DOHH2 (cell line): ENCODE data around the gene OSBPL2.

Experiments
- H3F3A ChIP-seq: fragments of 200-600 bp; sonication (generic), shearing (Covaris generic); 2 replicates; pipeline ENCODE4 v1.6.0; 2016; ENCODE audit warnings: antibody characterized with exemption, mild to moderate bottlenecking; ENCODE audit not compliant: control insufficient read depth, insufficient read depth
- H3K27ac ChIP-seq: fragments of 200-600 bp; sonication (generic); 2 replicates; pipeline ENCODE4 v1.5.1; 2014; ENCODE audit warnings: low read depth, mild to moderate bottlenecking, low read length, moderate library complexity
- H3K27me3 ChIP-seq: fragments of 200-600 bp; sonication (generic); 2 replicates; pipeline ENCODE4 v1.6.1; 2014; ENCODE audit warnings: mild to moderate bottlenecking, low read length, mixed read lengths; ENCODE audit not compliant: control insufficient read depth
- H3K36me3 ChIP-seq: fragments of 200-600 bp; sonication (generic); 2 replicates; pipeline ENCODE4 v1.6.1; 2014; ENCODE audit warnings: mild to moderate bottlenecking, low read length, moderate library complexity, mixed read lengths; ENCODE audit not compliant: control insufficient read depth
- H3K4me1 ChIP-seq: fragments of 200-600 bp; sonication (generic); 2 replicates; pipeline ENCODE4 v1.6.1; 2014; ENCODE audit warnings: mild to moderate bottlenecking, low read length, mixed read lengths; ENCODE audit not compliant: control insufficient read depth
- H3K4me2 ChIP-seq: fragments of 200-600 bp; sonication (generic); 2 replicates; pipeline ENCODE4 v1.6.0; 2014; ENCODE audit warnings: mild to moderate bottlenecking, low read length, moderate library complexity
- H3K4me3 ChIP-seq: fragments of 200-600 bp; sonication (generic); 2 replicates; pipeline ENCODE4 v1.5.1; 2014; ENCODE audit warnings: mild to moderate bottlenecking, low read length, mixed read lengths
- H3K79me2 ChIP-seq: fragments of 200-600 bp; sonication (generic); 2 replicates; pipeline ENCODE4 v1.6.1; 2014; ENCODE audit warnings: mild to moderate bottlenecking, low read length, mixed read lengths; ENCODE audit not compliant: control insufficient read depth
- H3K9me2 ChIP-seq: fragments of 200-600 bp; sonication (generic); replicated peaks from 2 replicates; pipeline ENCODE4 v1.6.1; 2014; ENCODE audit warnings: mild to moderate bottlenecking, low read length, mixed read lengths; ENCODE audit not compliant: control insufficient read depth
- H3K9me3 ChIP-seq: fragments of 200-600 bp; sonication (generic); 2 replicates; pipeline ENCODE4 v1.6.1; 2014; ENCODE audit warnings: antibody characterized with exemption, low read length, mixed read lengths; ENCODE audit not compliant: control insufficient read depth, insufficient read depth
- H4K20me1 ChIP-seq: fragments of 200-600 bp; sonication (generic); 2 replicates; pipeline ENCODE4 v1.6.0; 2014; ENCODE audit warnings: low read depth, mild to moderate bottlenecking, antibody characterized with exemption, low read length, moderate library complexity; ENCODE audit not compliant: control insufficient read depth, insufficient read depth
- CTCF ChIP-seq: fragments of 200-600 bp; sonication (generic); IDR thresholded peaks from one replicate; pipeline ENCODE4 v1.5.1; 2014; ENCODE audit warnings: antibody characterized with exemption, mild to moderate bottlenecking, low read depth, low read length; ENCODE audit not compliant: poor library complexity, severe bottlenecking
- EZH2phosphoT487 ChIP-seq: fragments of 200-600 bp; sonication (generic); IDR thresholded peaks from 2 replicates; pipeline ENCODE4 v1.6.1; 2017; ENCODE audit warnings: borderline replicate concordance, mild to moderate bottlenecking, antibody characterized with exemption, low read length, moderate library complexity, mixed read lengths

Gene OSBPL2

DNA sequence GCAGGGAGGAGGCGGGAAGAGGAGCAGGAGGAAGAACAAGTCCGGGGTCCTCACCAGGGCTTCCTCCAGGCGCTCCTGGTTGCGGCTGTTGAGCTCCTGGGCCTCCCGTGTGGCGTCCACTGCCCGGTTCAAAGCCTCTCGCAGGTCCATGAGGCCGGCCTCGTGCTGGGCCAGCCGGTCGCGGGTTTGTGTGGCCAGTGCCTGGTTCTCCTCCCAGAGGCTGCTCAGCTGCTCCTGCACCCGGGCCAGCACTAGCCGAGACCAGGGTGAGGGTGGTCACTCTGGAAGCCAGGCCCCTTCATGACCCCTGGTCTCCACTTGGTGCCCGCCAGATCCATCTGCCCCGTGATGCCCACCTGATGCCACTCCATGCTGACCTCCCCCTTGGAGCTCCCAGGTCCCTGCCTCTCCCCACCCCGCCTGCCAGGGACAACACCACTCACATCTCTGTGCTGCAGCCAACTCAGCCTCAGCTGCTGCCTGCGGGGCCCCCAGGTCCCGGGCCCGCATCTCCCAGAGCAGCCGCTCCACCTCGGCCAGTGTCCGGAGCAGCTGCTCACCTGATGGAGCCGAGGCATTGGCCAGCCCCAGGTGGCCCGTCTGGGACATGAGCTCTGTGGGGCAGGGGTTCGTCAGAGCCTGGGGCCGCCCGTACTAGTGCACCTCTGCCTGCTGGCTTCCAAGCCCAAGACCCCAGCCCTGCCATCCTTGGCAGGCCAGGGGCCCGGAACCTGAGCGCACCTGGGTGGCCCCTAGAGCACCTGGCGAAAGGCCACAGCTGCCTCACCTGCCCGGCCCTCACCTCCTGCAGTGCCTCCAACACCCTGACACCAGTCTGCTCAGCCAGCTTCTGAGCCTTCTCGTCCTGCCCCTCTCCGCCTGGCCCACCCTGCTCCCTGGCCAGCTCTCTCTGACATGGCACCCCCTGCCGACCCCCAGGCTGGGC, 80.4 kb downstream of the OSBPL2 start:
- peaks cover 2% of the 10 kb centered on the region; the same call in 1 of the 2 replicates for H4K20me1 ChIP-seq
- no peaks in the 10 kb centered on the region for H3K9me3 ChIP-seq
- H3K4me3 ChIP-seq = no peak overlapping the region
- H3K9me2 ChIP-seq = no peaks in the 10 kb centered on the region
- no peaks in the 10 kb centered on the region; the same call in 1 of the 2 replicates for H3F3A ChIP-seq
- TF ChIP-seq CTCF = no peak
- TF ChIP-seq EZH2phosphoT487 = no peak
- no peak overlapping the region for H3K27ac ChIP-seq
- H3K4me2 ChIP-seq = no peak overlapping the region
- H3K79me2 ChIP-seq = no peaks in the 10 kb centered on the region
- H3K36me3 ChIP-seq = peaks cover 24% of the 10 kb centered on the region
- no peaks in the 10 kb centered on the region for H3K4me1 ChIP-seq
- H3K27me3 ChIP-seq = no peaks in the 10 kb centered on the region

DNA sequence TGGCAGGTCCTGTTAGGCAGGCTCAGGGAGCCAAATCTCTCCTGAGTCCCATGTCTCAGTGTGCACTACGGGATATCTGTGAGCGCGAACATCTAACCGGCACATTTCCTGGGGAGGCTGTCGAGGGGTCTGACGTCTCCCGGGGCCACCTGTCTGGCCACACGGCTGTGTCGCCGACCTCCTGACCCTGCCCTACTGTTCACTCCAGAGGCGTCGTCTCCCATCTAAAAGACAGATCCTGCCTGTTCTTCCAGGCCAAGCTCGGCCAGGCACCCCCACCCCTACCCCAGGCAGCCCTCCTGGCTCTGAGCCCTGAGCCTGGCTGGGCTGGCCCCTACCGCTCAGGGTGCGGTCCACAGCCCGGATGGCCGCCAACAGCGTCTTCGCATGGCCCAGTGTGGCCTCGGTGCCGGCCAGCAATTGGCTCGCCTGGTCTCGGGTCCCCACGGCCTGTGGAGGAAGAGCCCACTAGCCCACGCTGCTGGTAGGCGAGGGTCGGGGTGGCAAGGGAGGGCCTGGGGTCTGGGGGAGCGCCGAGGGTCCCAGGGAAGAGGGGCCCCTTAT, 81.1 kb downstream of the OSBPL2 start:
- Histone ChIP-seq H3K4me3 (no peak overlapping the region), H3F3A (no peaks in the 10 kb centered on the region; the same call in 1 of the 2 replicates), H3K36me3 (peaks cover 24% of the 10 kb centered on the region), H4K20me1 (peaks cover 2% of the 10 kb centered on the region; the same call in 1 of the 2 replicates), H3K27ac (no peak overlapping the region), H3K9me3 (no peaks in the 10 kb centered on the region), H3K4me1 (no peaks in the 10 kb centered on the region), H3K9me2 (no peaks in the 10 kb centered on the region), H3K4me2 (no peak overlapping the region), H3K27me3 (no peaks in the 10 kb centered on the region), H3K79me2 (no peaks in the 10 kb centered on the region)
- TF ChIP-seq CTCF = no peak
- TF ChIP-seq EZH2phosphoT487 = no peak

- TF ChIP-seq EZH2phosphoT487 (no peak), CTCF (no peak)
- Histone ChIP-seq H3K9me3 (no peaks in the 10 kb centered on the region), H3K79me2 (no peaks in the 10 kb centered on the region), H3K27ac (no peak overlapping the region), H3K27me3 (no peaks in the 10 kb centered on the region), H3F3A (no peaks in the 10 kb centered on the region; the same call in 1 of the 2 replicates), H3K4me3 (no peak overlapping the region), H3K4me2 (no peak overlapping the region), H4K20me1 (peaks cover 2% of the 10 kb centered on the region; the same call in 1 of the 2 replicates), H3K4me1 (no peaks in the 10 kb centered on the region), H3K9me2 (no peaks in the 10 kb centered on the region), H3K36me3 (peaks cover 23% of the 10 kb centered on the region)
Measured at GRCh38 chr20:62320581-62321354, 82.4 kb downstream of the OSBPL2 start.
